ENCODE measurements around the gene ZNF524.

Gene ZNF524

GRCh38 chr19:55603115-55603514, 3.0 kb downstream of the ZNF524 start:
- no peak for DNase-seq

DNA sequence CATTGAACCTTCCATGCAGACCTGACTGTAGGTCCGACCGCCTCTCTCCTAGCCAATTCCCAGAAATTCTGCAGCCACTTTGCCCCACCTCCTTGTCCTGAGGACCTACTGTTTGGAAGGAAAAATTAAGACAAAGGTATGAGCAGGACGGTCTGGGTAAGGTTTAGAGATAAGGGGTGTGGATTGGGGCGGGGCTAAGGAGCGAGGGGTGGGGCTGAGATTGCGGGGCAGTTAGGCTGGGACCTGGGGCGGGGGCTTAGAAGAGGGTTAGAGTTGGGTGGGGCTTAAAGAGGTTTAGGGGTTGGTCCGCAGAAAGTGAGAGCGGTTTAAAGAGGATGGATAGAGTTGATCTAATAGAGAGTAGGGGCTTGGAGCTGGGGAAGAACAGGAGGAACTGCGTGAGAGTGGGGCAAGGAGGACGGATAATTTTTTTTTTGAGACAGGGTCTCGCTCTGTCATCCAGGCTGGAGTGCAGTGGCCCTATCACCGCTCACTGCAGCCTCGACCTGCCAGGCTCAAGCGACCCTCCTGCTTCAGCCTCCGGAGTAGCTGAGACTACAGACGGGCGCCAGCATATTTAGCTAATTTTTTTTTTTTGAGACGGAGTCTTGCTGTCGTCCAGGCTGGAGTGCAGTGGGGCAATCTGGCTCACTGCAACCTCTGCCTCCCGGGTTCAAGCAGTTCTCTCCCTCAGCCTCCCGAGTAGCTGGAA, 3.6 kb downstream of the ZNF524 start:
- DNase-seq, result no peak

GRCh38 chr19:55605207-55605636, 5.1 kb downstream of the ZNF524 start:
- DNase-seq, result peak; percentile 98

DNA sequence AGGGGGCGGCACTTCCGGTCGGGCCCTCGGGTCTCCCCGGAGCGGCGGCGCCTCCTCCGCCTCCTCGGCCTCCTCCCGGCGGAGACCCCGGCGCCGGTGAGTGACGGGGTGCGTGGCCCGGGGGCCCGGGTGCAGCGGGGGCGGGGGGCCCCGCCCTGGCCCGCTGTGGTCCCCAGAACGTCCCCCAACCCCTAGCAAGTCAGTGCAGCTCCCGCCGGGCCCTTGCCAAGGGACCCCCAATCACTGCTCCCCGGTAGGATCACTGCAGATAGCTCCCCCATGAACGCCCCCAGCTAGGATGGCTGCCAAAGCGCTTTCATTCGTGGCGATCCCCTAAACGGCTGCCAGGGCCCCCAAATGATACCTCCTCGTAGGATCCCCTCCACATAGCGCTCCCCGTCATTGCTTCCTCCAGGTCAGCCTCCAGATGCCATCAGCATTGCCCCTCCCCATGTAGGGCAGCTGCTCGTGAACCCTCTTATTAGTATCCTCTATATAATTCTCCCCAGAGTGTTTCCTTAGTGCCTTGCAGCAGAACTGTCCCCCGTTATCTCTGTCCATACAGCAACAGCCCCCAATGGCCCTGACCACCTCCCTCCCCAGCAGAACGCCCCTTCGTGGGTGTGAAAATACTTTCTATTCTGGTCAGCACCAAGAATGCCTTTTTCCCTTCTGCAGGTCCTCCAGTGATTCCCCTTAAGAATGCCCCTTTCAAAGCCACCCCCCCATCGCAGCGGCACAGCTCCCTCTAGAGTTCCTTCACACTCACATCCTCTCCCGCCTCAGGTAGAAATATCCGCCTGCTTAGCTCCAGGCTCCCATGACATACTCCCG, 5.8 kb downstream of the ZNF524 start, which contains the start of gene ZNF865:
TSS of gene ZNF865 (plus strand) at position 11 of the 834 bp plus-strand sequence. CDS start 7,972 bp downstream, outside the sequence.
- DNase-seq, result peak; percentile 72 to 76

GRCh38 chr19:55606471-55606787, 6.3 kb downstream of the ZNF524 start:
- no peak for DNase-seq

GRCh38 chr19:55606817-55607216, 6.7 kb downstream of the ZNF524 start:
- no peak for DNase-seq

DNA sequence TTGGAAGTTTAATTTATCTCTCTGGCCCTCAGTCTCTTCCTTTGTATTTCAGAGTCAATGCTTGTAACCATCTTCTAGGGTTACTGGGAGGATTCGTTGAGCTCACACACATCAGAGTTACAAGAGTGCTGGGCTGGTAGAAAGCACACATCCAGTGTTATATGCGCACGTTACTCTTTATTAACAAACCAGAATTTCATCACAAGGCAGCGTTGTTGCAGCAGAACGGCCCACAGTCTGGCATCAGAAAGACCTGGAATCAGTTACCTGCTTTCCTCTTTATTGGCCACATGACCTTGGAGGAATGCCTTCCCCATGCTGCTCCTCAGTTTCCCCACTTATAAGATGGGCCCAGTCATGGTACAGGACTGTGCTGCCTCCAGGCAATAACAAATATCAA, 9.2 kb downstream of the ZNF524 start:
- no peak for DNase-seq

DNA sequence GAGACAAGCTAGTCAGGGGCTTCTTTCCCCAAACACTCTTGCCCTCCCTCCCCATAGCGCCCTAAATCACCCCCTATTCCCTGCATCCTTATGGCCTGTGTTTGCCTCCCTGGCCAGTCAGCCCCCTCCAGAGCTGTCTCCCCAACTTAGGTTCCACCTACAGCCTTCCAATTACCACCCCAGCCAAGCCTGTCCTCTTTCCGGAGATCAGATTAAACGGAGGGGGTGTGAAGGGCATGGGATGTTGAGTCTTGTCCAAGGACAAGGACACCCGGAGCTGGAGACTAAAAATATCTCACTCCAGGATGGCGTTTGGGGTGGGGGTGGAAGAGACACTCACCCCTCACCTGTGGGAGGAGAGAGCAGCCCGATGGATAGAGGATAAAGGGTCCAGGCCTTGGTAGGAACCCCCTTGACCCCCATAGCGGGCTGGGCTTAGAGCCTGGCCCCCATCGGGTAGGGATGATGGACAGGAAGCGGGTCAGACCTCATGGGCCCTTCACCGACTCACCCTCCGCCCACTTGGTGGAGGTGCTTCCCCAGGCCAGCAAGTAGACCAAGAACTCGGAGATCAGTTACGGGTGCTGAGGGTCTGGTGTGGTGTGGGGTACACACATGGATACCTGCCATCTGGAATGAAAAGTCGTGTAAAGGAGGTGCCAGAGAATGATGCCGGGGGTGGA, 11.4 kb downstream of the ZNF524 start:
- DNase-seq, result no peak

- DNase-seq, result no peak
Observed at GRCh38 chr19:55611983-55612645, 12.0 kb downstream of the ZNF524 start.

- DNase-seq, result no peak
Observed at GRCh38 chr19:55613396-55613795, 13.3 kb downstream of the ZNF524 start.

DNA sequence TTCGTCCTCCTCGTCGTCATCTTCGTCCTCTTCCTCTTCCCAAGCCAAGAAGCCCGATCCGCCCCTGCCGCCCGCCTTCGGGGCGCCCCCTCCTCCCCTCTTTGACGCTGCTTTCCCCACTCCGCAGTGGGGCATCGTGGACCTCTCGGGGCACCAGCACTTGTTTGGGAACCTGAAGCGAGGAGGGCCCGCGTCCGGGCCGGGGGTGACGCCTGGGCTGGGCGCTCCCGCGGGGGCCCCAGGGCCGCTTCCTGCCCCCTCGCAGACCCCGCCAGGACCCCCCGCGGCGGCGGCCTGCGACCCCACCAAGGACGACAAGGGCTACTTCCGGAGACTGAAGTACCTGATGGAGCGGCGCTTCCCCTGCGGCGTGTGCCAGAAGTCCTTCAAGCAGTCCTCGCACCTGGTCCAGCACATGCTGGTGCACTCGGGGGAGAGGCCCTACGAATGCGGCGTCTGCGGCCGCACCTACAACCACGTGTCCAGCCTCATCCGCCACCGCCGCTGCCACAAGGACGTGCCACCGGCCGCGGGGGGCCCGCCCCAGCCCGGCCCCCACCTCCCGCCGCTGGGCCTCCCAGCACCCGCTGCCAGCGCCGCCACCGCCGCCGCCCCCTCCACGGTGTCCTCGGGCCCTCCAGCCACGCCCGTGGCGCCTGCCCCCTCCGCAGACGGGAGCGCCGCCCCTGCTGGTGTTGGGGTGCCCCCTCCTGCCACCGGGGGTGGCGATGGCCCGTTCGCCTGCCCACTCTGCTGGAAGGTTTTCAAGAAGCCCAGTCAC, 14.0 kb downstream of the ZNF524 start:
- no peak for DNase-seq

GRCh38 chr19:55614711-55615542, 14.8 kb downstream of the ZNF524 start:
- no peak for DNase-seq

DNA sequence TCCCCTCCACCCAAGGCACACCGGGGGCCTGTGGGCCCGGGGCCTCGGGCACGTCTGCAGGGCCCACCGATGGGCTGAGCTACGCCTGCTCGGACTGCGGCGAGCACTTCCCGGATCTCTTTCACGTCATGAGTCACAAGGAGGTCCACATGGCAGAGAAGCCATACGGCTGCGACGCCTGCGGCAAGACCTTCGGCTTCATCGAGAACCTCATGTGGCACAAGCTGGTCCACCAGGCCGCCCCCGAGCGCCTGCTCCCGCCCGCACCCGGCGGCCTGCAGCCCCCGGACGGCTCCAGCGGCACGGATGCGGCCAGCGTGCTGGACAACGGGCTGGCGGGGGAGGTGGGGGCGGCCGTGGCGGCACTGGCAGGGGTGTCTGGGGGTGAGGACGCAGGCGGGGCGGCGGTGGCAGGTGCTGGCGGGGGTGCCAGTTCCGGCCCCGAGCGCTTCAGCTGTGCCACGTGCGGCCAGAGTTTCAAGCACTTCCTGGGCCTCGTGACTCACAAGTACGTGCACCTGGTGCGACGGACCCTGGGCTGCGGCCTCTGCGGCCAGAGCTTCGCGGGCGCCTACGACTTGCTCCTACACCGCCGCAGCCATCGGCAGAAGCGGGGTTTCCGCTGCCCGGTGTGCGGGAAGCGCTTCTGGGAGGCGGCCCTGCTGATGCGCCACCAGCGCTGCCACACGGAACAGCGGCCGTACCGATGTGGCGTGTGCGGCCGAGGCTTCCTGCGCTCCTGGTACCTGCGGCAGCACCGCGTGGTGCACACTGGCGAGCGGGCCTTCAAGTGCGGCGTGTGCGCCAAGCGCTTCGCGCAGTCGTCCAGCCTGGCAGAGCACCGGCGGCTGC, 15.7 kb downstream of the ZNF524 start:
- no peak for DNase-seq

- DNase-seq, result no peak
Observed at GRCh38 chr19:55616395-55616875, 16.3 kb downstream of the ZNF524 start.

- DNase-seq, result no peak
Observed at GRCh38 chr19:55617426-55617825, 17.3 kb downstream of the ZNF524 start.

DNA sequence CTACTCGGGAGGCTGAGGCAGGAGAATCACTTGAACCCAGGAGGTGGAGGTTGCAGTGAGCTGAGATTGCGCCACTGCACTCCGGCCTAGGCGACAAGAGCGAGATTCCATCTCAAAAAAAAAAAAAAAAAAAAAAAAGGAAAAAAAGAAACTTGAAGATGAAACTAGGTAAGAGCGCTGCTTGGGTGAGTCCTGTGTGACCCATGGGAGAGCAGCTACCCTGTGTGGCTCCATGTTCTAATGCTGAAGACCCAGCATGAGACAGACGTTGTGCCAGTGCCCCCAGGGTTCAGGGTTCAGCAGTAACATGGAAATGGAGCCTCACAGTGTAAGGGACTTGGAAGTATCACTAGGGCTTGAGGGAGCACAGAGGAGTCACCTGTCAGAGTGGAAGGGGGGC, 18.3 kb downstream of the ZNF524 start:
- DNase-seq, result no peak

- DNase-seq, result no peak
Observed at GRCh38 chr19:55619286-55619685, 19.2 kb downstream of the ZNF524 start.

DNA sequence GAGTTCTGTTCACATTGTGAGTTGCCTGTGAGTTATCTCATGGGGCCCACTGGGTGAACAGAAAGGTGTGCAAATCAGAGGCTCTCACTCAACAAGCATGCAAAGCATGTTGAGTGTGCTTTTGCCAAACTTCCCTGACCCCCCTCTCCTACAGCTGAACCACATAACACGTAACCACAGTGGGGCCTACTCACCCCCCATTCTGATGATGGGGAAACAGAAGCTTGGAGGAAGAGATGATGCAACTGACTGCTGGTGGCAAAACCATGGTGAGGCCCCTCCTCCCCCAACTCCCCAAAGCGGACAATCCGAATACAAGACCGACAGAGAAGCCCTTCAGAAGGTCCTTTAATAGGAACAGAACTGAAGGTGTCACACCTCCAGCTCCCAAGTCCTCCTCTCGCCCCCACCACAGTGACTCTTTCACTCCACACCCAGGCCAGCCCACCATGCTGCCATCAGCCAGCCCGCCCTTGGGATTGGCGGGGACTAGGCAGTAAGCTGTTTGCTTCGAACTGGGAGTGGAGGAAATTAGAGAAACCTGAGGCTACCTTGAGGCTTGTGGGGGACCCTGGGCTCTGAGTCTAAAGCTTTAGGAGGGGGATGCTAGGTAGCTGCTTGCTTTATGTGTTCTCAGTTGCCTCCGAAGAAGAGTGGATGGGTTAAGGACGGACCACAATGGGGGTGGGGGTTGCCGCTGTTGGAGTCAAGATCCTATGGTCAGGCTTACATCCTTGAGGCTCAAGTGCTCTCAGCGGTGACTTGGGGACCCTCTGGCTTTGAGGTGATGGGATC, 20.5 kb downstream of the ZNF524 start:
- DNase-seq, result peak; percentile 34 to 68

DNA sequence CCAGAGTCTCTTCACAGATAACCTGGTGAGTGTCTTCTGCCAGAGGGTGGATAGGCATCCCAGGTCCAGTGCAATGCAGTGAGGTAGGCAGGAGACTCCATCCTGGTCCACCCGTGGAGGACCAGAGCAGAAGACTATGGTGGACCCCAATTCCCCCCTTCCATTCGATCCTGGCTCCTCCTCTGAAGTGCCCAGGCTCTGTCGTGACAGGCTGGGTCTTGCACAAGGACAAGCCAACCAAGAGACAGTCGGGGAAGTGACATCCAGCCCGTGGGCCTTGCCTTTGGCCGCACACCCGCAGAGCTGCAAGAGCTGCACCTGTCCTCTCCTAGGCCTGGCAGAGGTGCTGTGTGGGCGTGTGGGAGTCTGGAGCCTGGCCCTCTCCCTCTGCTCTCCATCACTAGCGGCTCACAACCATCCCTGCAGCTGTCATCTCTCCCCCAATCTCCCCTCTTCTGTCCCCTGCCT, 21.2 kb downstream of the ZNF524 start:
- DNase-seq, result no peak

All from CD4-positive, alpha-beta T cell treated with Interleukin-4 for 1 hour (primary cell).